Gastroesophageal sphincter (tissue), 4 donors: ENCODE data around the gene CYB561A3. TPM values are rescaled to one million over a fixed set of nuclear protein-coding genes. Genes with fewer than 3 reads are reported as not detected.

Experiments
- ATAC-seq: fragments of 150-250 bp; one replicate; pipeline ENCODE4 v1.9.1; 2016; ENCODE audit warnings: mild to moderate bottlenecking, moderate library complexity
- H3K27ac ChIP-seq, 4 donors: fragments of 200-600 bp; sonication (generic) in 3 of 4; 1 replicate in 3 of 4; 2 replicates in 1 of 4; pipeline ENCODE4 v1.5.1; 2016 to 2019
- H3K27me3 ChIP-seq: fragments of 200-600 bp; sonication (generic); one replicate; pipeline ENCODE4 v1.5.1; 2019
- H3K36me3 ChIP-seq, 2 donors: fragments of 200-600 bp; sonication (generic); one replicate each; pipeline ENCODE4 v1.5.1; 2019; ENCODE audit warnings: control low read depth in 1 of 2
- H3K4me1 ChIP-seq, 3 donors: fragments of 200-600 bp; sonication (generic); 1 replicate in 2 of 3; 2 replicates in 1 of 3; pipeline ENCODE4 v1.5.1; 2016 to 2019; ENCODE audit warnings: control low read depth in 2 of 3
- H3K4me3 ChIP-seq, 2 donors: fragments of 200-600 bp; sonication (generic); one replicate each; pipeline ENCODE4 v1.5.1; 2019; ENCODE audit warnings: mild to moderate bottlenecking in 1 of 2, moderate library complexity in 1 of 2
- H3K9me3 ChIP-seq, 3 donors: fragments of 200-600 bp; sonication (generic); one replicate each; pipeline ENCODE4 v1.5.1; 2017 to 2019; ENCODE audit warnings: control low read depth in 2 of 3
- CTCF ChIP-seq, 4 experiments: fragments of 200-600 bp in 2 of 4; fragments of 450-650 bp in 2 of 4; sonication (generic) in 1 of 4; IDR thresholded peaks; one replicate each; pipeline ENCODE4 v1.5.1; 2017 to 2019; ENCODE audit warnings: antibody characterized with exemption in 4 of 4, mild to moderate bottlenecking in 2 of 4, moderate library complexity in 2 of 4
- EP300 ChIP-seq: sonication (generic); formaldehyde crosslinking; IDR thresholded peaks from one replicate; pipeline ENCODE4 v1.6.1; 2017; ENCODE audit warnings: antibody characterized with exemption, mild to moderate bottlenecking
- POLR2A ChIP-seq, 2 donors: fragments of 450-650 bp; IDR thresholded peaks; one replicate each; pipeline ENCODE4 v1.6.1; 2017; ENCODE audit warnings: antibody characterized with exemption in 2 of 2, mild to moderate bottlenecking in 2 of 2, moderate library complexity in 1 of 2
- POLR2AphosphoS5 ChIP-seq: sonication (generic); formaldehyde crosslinking; IDR thresholded peaks from one replicate; pipeline ENCODE4 v1.6.1; 2017; ENCODE audit warnings: antibody characterized with exemption
- WGBS, 2 donors: methylation state at CpG; one replicate each; pipeline ENCODE4 v1.1.5; 2018; ENCODE audit warnings: low coverage in 1 of 2; 5-methylcytosine and 5-hydroxymethylcytosine counted together
- total RNA-seq, 4 donors: library from RNA; depleted of rRNA; stranded (reverse); fragments of >200 nt; gene quantifications; one replicate each; pipeline ENCODE4 v1.1.0, GENCODE V29; 2016

The CYB561A3 gene
- total RNA-seq, 4 donors from 2014 or later = 23.3 to 44.0 (median 33.4) TPM

GRCh38 chr11:61303725-61304124 lies 58.0 kb downstream of the CYB561A3 start:
- ATAC-seq = no peak
- Histone ChIP-seq H3K27ac (no peak overlapping the region), H3K4me3 (no peak overlapping the region), H3K36me3 (peaks cover under 1 to 100% of the 10 kb centered on the region in 2 donors), H3K4me1 (peaks cover 0 to under 1% (median 0%) of the 10 kb centered on the region in 3 donors), H3K9me3 (no peaks in the 10 kb centered on the region), H3K27me3 (no peaks in the 10 kb centered on the region)
- TF ChIP-seq POLR2AphosphoS5 = no peak
- TF ChIP-seq CTCF (IDR thresholded peaks at IDR 0.05) = no peak
- TF ChIP-seq EP300 = no peak
- TF ChIP-seq POLR2A (IDR thresholded peaks at IDR 0.05) = no peak
- WGBS, 2 donors = 85 to 86% methylated on average over 3 to 6 of the region's 9 CpGs

- H3K36me3 ChIP-seq = peaks cover 0 to 99% of the 10 kb centered on the region in 2 donors
- no peak overlapping the region for H3K4me3 ChIP-seq
- H3K27me3 ChIP-seq = no peaks in the 10 kb centered on the region
- H3K27ac ChIP-seq = no peak overlapping the region
- H3K9me3 ChIP-seq = no peaks in the 10 kb centered on the region
- 76 to 88% methylated on average over 4 to 9 of the region's 13 CpGs for WGBS, 2 donors
- no peak for TF ChIP-seq EP300
- no peak for TF ChIP-seq POLR2A (IDR thresholded peaks at IDR 0.05)
- H3K4me1 ChIP-seq = peaks cover 0 to 12% (median 0%) of the 10 kb centered on the region in 3 donors
- ATAC-seq = no peak
Observed at GRCh38 chr11:61302550-61302949, 59.1 kb downstream of the CYB561A3 start.

Other genes starting within 250 kb of the CYB561A3 start
- 10 to 100 TPM; 19.1 to 41.9 (median 25.5) TPM for gene VPS37C, start 200.5 kb downstream of the CYB561A3 start, total RNA-seq
- under 1 TPM in 1 of 4 donors, not detected in 3; 0.81 TPM for gene PGA3, start 158.4 kb downstream of the CYB561A3 start, total RNA-seq
- gene PGA4, start 139.5 kb downstream of the CYB561A3 start, total RNA-seq = 1 to 10 TPM in 2 of 4 donors, not detected in 2; 1.2 to 8.8 TPM
- under 1 TPM in 1 of 4 donors, not detected in 3; 0.54 TPM for gene PGA5, start 120.7 kb downstream of the CYB561A3 start, total RNA-seq
- 1 to 10 TPM in 1 of 4 donors, under 1 TPM in 2, not detected in 1; 0.78 to 1.0 (median 0.94) TPM for gene VWCE, start 66.6 kb downstream of the CYB561A3 start, total RNA-seq
- 100 to 1,000 TPM; 139 to 159 (median 140) TPM for gene DDB1, start 28.8 kb downstream of the CYB561A3 start, total RNA-seq
- 10 to 100 TPM in 3 of 4 donors, 1 to 10 TPM in 1; 9.4 to 15.1 (median 13.4) TPM for gene TKFC, start 28.7 kb downstream of the CYB561A3 start, total RNA-seq
- 10 to 100 TPM; 18.3 to 37.0 (median 21.7) TPM for gene TMEM138, start 492 bp upstream of the CYB561A3 start, total RNA-seq
- 1 to 10 TPM; 8.9 to 9.4 (median 9.0) TPM for gene TMEM216, start 30.7 kb upstream of the CYB561A3 start, total RNA-seq
- gene CPSF7, start 68.1 kb upstream of the CYB561A3 start, total RNA-seq = 10 to 100 TPM; 36.6 to 50.4 (median 43.7) TPM
- gene SDHAF2, start 68.2 kb upstream of the CYB561A3 start, total RNA-seq = 10 to 100 TPM; 32.5 to 71.1 (median 48.3) TPM
- gene LRRC10B, start 146.9 kb upstream of the CYB561A3 start, total RNA-seq = 1 to 10 TPM in 2 of 4 donors, under 1 TPM in 2; 0.45 to 1.4 (median 1.1) TPM
- 1 to 10 TPM; 1.8 to 3.7 (median 3.1) TPM for gene SYT7, start 219.2 kb upstream of the CYB561A3 start, total RNA-seq